ENCODE data around the gene MYL5.

The MYL5 gene

DNA sequence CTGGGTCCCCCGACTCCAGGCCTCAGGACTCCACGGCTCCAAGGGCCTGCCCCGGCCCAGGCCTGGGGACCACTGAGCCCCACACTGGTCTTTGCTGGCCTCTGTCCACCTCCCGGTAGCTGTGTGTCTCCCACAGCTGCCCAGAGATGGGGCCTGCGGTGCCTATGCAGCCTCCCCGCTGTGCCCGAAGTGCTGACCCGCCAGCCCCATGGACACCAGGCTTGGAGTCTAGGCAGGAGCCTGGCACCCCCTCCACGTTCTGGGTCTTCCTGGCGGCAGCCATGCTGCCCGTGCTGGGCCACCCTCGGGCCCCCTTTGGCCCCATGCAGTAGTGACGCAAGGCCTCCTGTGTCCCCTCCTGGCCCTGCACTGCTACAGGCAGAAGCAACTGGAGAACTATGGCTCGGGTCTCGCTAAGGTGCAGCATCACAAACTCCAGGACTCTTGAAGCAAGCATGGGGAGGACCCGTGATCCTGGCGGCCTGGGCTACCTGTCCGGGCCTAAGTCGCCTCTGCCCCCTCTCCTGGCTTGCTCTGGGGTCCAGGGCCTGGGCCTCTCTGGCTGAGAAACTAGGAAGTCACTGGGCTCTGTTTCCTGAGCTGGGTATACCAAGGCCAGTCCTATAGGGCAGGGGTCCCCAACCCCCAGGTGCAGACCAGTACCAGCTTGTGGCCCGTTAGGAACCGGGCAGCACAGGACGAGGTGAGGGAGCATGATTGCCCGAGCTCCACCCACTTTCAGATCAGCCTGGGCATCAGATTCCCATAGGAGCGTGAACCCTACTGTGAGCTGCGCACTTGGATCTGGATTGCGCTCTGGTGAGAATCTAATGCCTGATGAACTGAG lies 917 bp downstream of the MYL5 start:
- no peak for DNase-seq

DNA sequence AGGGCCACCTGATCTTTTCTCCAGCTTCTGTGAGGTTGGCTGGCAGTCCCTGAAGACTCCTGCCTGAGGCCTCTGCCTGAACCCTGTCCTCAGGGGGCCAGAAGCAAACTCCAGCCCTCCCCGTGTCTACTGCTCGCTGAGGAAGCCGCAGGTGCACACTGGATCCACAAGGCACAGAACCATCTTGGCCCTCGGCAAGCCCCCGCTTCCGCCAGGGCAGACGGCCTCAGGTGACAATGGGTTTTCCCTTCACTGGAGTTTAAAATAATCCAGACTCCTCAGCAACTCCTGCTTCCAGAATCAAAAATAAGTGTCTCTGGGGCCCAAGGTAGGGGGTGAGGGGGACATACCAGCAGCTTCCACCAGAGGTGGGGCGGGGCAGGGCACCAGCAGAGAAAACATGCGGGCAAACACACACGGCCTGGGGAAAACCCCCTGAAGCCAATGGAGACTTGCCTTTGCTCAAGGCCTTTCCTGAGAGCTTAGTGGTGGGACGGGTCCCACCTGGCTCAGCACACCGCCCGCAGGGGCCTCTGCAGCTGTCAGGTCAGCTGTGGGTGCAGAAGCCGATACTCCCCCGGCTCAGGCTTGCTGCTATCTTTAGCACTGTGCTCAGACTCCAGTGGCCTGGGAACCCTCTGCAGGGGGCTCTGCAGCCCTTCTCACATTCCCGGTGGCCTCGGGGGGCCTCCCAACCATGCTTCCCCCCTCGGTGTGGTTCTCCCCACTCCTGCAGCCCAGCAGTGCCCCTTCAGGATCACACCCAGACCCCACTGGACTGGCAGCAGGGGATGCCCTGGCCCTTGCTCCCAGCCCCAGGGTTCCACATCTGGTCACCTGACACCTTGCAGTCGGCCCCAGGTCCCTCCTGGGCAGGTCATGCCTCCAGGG lies 1.9 kb downstream of the MYL5 start:
- DNase-seq, result no peak

DNA sequence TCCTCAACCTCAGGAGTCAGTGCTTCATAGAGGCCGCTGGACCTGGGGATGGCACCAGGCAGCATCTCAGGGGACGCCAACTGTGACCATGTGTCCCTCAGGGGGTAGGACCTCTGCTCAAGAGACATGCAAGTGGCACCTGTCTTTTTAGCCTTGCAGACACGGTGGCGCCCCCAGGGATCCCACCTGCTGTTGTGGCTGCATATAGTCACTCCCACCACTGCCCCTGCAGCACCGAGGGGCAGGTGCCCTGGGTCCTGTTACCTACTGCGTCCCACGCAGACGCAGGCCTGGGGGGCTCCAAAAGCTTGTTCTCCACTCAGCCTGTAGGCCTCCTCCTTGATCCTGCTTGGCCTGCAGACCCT lies 2.5 kb downstream of the MYL5 start:
- DNase-seq, result no peak

GRCh38 chr4:677431-678293 lies 3.3 kb downstream of the MYL5 start:
- no peak for DNase-seq

DNA sequence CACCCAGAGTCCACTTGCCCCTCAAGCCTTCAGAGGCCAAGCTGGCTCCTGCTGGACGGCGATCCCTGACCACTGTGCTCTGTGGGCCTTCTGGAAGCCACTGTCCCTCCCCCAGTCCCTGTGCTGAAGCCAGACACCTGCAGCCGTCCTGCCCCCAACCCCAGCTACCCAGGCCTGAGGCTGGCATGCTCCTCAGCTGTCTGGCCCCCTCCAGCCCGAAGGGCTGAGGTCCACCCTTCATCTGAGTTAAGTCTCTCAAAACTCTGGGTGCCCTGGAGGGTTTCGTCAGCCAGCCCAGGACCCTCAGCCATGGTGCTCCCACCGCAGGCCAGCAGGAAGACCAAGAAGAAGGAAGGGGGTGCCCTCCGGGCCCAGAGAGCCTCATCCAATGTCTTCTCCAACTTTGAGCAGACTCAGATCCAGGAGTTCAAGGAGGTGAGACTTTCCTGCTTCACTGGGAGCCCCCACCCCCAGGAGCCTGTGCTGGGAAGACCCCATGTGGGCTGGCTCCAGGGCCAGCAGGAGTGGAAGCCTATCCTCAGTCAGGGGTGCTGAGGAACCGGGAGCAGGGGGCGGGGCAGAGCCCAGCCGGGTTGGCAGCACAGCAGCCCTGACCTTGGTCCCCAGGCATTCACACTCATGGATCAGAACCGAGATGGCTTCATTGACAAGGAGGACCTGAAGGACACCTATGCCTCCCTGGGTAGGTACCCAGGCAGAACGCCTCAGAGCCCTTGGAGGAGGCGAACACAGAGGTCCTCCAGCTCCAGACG lies 4.2 kb downstream of the MYL5 start:
- no peak for DNase-seq

DNA sequence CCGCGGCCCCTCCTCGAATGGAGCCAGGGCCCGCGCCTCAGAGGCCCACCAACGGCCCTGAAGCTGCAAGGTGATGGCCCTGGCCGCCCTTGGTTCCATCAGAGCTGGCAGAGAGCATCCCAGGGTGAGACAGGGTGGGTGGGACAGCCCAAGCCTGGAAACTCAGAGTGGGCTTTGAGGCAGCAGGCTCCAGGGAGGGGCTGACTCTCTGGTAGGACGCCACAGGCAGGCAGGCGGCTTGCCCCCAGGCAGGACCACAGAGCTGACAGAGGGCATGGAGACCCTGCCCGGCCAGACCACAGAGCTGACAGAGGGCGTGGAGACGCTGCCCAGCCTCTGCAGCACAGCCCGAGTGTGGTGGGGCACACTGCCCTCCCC lies 4.8 kb downstream of the MYL5 start:
- no peak for DNase-seq

GRCh38 chr4:679629-680028 lies 5.3 kb downstream of the MYL5 start:
- DNase-seq, result no peak

- DNase-seq, result no peak
Measured at GRCh38 chr4:680091-680490, 5.7 kb downstream of the MYL5 start.

GRCh38 chr4:680551-680927 lies 6.2 kb downstream of the MYL5 start:
- DNase-seq, result no peak

- DNase-seq, result no peak
Measured at GRCh38 chr4:680928-681645, 6.7 kb downstream of the MYL5 start.

- no peak for DNase-seq
Measured at GRCh38 chr4:681736-682451, 7.6 kb downstream of the MYL5 start.

GRCh38 chr4:682490-683172 lies 8.3 kb downstream of the MYL5 start:
- no peak for DNase-seq

DNA sequence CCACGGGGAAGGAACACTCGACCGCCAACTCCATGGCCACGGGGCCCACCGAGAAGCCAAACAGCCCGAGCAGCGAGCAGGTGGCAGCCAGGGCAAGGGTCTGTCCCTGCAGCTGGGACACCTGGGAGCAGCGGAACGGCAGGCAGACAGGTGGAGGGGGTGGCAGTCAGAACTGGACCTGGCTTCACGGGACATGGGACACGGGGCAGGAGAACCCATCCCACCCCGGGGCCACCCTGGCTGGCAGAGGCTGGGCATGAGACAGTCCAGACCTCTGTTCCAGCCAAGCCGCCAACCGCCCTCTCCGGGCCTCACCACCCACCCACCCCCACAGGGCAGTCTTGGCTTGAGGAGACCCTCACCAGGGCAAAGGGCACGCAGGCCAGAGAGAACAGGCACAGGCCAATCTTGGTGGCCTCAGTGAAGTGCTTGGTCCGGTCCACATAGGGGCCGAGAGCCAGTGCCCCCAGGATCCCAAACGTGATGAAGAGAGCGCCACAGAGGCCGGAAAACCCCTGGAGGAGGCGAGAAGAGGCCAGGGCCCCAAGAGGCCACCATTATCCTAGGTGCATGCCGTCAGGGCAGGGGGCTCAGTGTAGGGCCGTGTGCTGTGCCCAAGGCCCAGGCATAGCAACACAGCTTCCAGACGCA lies 9.0 kb downstream of the MYL5 start:
- DNase-seq, result no peak

DNA sequence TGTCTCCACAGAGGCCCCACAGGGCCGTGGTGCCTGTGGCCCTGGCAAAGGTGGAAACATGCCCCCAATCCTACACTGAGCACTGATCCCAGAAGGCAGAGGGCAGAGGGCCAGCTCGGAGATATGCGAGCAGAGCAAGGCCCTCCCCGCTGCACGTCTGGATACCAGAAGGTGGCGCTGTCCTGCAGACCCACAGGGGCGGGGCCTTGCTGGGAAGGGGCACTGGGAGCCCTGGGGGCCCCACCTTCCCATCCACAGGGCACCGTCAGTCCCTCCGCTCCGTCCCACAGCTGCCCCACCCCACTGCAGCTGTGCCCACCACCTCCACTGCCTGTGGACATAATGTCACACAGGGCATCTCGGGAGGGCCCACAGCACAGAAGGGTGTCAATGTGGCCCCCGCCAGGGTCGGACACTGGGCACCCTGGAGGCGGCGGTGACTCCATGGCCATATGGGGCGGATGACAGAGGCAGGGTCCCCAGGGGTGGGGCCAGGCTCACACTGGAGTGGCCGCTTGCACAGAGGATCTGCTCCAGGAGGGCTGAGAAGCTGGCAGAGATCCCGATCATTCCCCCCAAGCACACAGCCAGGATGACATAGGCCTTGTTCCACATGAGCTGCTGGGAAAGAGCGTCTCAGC lies 9.8 kb downstream of the MYL5 start:
- DNase-seq, result no peak

DNA sequence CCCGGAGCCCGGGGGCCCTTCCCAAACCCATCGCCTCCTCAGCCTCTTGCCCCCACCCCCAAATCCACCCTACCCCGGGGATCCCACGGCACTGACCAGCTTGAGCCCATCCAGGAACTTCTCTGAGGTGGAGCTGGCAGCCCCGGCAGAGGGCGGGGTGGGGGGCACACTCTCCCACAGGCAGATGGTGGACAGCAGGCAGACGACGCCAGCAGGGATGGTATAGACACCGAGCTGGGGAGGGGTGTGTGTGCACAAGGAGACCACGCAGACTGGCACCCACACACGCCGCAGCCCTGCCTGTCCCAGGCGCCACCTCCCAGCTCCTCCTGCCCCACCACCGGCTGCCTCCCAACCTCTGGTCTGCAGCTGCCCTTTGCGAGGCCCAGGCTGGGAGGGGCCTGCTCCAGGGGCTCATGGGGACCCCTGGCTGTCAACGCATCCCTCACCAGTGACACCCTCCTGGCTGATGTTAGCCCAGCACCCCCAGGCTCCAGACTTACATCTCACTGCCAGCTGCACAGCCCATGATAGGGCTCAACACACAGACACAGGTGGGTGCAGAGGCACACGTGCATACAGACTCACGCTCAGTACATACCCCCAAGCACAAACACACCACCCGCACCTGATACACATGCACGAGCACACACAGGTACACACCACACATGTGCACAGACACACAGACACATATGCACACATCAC lies 10.4 kb downstream of the MYL5 start:
- DNase-seq, result no peak

DNA sequence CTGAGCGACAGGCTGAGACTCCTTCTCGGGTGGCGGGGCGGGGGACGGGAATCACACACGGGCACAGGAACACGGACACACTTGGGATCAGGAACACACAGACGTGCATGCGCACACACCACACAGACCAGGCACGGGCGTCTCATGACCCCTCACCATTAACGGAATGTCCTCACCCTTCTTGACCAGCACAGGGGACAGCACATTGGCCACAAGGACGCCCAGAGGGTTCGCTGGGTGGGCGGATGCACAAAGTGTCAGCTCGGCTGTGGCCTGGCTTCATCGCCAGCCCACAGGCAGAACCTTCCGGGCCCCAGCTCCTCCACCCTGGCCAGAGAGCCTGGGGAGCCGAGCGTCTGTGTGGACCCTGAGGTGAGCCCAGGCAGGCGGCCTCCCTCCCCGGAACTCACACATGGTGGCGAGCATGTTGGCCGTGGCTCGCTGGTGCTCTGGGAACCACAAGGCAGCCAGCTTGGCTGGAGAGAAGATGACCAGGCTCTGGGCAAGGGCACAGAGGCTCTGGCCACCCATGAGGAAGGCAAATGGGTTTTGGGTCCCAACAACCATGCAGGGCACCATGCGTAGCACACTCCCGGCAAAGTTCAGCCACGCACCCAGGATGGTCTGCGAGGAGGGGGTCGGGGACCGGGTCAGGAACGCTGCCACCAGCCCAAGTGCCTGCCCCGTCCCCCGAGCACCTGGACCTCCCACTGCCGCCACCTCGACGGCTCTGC lies 11.5 kb downstream of the MYL5 start:
- DNase-seq, result no peak

DNA sequence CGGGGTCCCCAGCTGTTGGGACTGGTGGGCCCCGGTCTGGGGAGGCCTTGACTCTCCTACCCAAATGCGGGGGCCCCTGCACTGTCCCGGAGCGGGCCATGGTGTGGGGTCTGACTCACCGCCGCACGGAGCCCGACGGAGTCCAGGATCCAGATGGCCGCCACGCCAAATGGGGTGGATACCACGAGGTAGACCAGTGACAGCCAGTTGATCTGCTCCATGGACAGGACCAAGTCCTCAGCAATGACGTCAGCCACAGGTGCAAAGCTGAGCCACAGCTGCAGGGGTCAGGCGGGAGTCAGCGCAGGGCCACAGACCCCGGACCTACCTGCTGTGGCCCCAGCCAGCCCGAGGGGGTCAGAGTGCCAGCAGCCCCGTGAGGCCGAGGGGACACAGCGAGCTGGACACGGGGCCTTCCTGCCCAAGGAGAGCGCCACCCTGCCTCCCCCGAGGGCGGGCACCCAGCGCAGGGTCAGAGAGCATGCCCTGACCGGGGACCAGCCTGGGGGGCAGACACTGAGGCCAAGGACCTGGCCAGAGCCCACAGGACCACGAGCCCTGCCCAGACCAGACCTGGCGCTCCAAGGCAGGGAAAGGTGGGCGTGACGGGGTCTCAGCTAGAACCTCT lies 12.2 kb downstream of the MYL5 start:
- no peak for DNase-seq

All from activated CD4-positive, alpha-beta T cell treated with anti-CD3 and anti-CD28 coated beads for 1 hour (primary cell).